Heart left ventricle (tissue), 16 donors: Measurements from ENCODE around the gene EIF2B5. TPM values are rescaled to one million over a fixed set of nuclear protein-coding genes. Genes with fewer than 3 reads are reported as not detected.

Source experiments
- ATAC-seq, 4 donors: fragments of 200-7000 bp; cut with Tn5 transposase; one replicate each; pipeline ENCODE4 v1.9.1; 2020 to 2022; ENCODE audit warnings: moderate library complexity in 4 of 4, mild to moderate bottlenecking in 3 of 4, moderate number of reproducible peaks in 1 of 4
- DNase-seq, 5 donors: peaks; one replicate each; pipeline ENCODE4 v3.0.0-alpha.2; 2020
- H3K27ac ChIP-seq, 12 donors: fragments of 200-600 bp; sonication (generic) in 4 of 12; one replicate each; pipeline versions ENCODE4 v1.5.0 to v1.8.0; 2016 to 2022; ENCODE audit warnings: mild to moderate bottlenecking in 2 of 12
- H3K27me3 ChIP-seq, 9 donors: fragments of 200-600 bp; sonication (generic) in 2 of 9; one replicate each; pipeline versions ENCODE4 v1.5.1 to v1.8.0; 2016 to 2022; ENCODE audit warnings: mild to moderate bottlenecking in 3 of 9
- H3K36me3 ChIP-seq, 9 donors: fragments of 200-600 bp; sonication (generic) in 2 of 9; one replicate each; pipeline versions ENCODE4 v1.5.0 to v1.8.0; 2018 to 2022; ENCODE audit warnings: mild to moderate bottlenecking in 2 of 9
- H3K4me1 ChIP-seq, 12 donors: fragments of 200-600 bp; sonication (generic) in 4 of 12; one replicate each; pipeline versions ENCODE4 v1.5.0 to v1.8.0; 2016 to 2022; ENCODE audit warnings: mild to moderate bottlenecking in 3 of 12
- H3K4me3 ChIP-seq, 12 donors: fragments of 200-600 bp; sonication (generic) in 4 of 12; one replicate each; pipeline versions ENCODE4 v1.5.0 to v1.8.0; 2017 to 2022; ENCODE audit warnings: mild to moderate bottlenecking in 9 of 12, moderate library complexity in 4 of 12
- H3K9me3 ChIP-seq, 12 donors: fragments of 200-600 bp; sonication (generic) in 4 of 12; one replicate each; pipeline versions ENCODE4 v1.5.0 to v1.8.0; 2016 to 2022; ENCODE audit warnings: mild to moderate bottlenecking in 1 of 12
- POLR2A ChIP-seq, 2 donors: fragments of 450-650 bp; IDR thresholded peaks; one replicate each; pipeline ENCODE4 v1.6.1; 2017; ENCODE audit warnings: antibody characterized with exemption in 2 of 2, mild to moderate bottlenecking in 2 of 2, moderate library complexity in 2 of 2
- WGBS, 4 donors: extraction: QIAGEN DNeasy Blood & Tissue Kit in 2 of 4; methylation state at CpG; one replicate each; pipeline versions ENCODE4 v1.1.5 to v1.1.7; 2013 to 2018; 5-methylcytosine and 5-hydroxymethylcytosine counted together
- intact Hi-C, 10 donors: fragments of 100-400 bp; cut with DNase I; formaldehyde crosslinking; loops; one replicate each; pipeline versions ENCODE4 v1.11.1 to v1.14.2; 2022
- polyA plus RNA-seq, 2 donors: library from polyadenylated mRNA; stranded (reverse); fragments of 200-250 nt; gene quantifications; one replicate each; pipeline ENCODE4 v1.2.3, GENCODE V29; 2013
- total RNA-seq, 9 donors: library from RNA; depleted of rRNA in 2 of 9; stranded (reverse); fragments of >200 nt in 2 of 9; fragmentation: NEBNext Ultra II Directional in 3 of 9; extraction: Animal tissue kit (Norgen Biotek cat#: 25700) in 3 of 9; gene quantifications; one replicate each; pipeline versions ENCODE4 v1.1.0 to v1.2.4, GENCODE V29; 2016 to 2023
- TF ChIP-seq, protein P1 (sequence below), 12 donors: fragments of 200-600 bp; sonication (generic) in 4 of 12; IDR thresholded peaks; one replicate each; pipeline versions ENCODE4 v1.5.0 to v1.8.0; 2018 to 2022; ENCODE audit warnings: antibody characterized with exemption in 12 of 12, mild to moderate bottlenecking in 5 of 12
- donor health status: ischemic (EF 13 %, LVEDD 7.1; RV severe dilation, severe dysfunction).
- donor health status: healthy with polysubstance abuse.
- donor health status: DM: no; HTN: yes; CAD: no.
- donor health status: DM: no; HTN: no; CAD: no.
- donor health status: ischemic (EF 25% LVEDD 6.9; RV normal size, moderate dysfunction).
- donor health status: ischemic (EF 25% LVEDD 5.7; RV mildly dilated, moderate dysfunction).
- donor health status: healthy.
- donor health status: DM: yes; HTN: yes; CAD: no.
- donor health status: ischemic (EF 35%, LVEDD 5.7; RV mildly dilated, moderate dysfunction).
- donor health status: nonischemic (EF 11% LVEDD 7.7; RV severe dilation, severe dysfunction).
- donor health status: DM: yes; HTN: yes; CAD: no.
- donor health status: PGD.
- donor health status: ischemic (EF 29% LVEDD 5.4; RV normal size, mild dysfunction).
- donor health status: nonischemic (EF 23%, LVEDD 6.1; RV moderate dilation, normal function).

EIF2B5 gene
- total and polyA plus RNA-seq, 11 donors, result 24.5 to 58.2 (median 30.9) TPM

DNA sequence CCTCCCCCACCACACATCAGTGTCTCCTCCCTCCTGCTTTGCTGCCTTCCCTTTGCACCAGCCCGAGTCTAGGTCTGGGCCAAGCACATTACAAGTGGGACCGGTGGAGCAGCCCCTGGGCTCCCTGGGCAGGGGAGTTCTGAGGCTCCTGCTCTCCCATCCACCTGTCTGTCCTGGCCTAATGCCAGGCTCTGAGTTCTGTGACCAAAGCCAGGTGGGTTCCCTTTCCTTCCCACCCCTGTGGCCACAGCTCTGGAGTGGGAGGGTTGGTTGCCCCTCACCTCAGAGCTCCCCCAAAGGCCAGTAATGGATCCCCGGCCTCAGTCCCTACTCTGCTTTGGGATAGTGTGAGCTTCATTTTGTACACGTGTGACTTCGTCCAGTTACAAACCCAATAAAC lies 48.5 kb downstream of the EIF2B5 start:
- H3K36me3 ChIP-seq, result peaks cover 11 to 79% (median 71%) of the 10 kb centered on the region in 9 donors
- no peak for DNase-seq
- ATAC-seq, result no peak
- H3K9me3 ChIP-seq, result no peaks in the 10 kb centered on the region
- no peaks in the 10 kb centered on the region for H3K27me3 ChIP-seq
- intact Hi-C loops, result loop anchor here in 3 of 10 donors (5.0 to 10.0 kb wide), 3 partner anchors 41 to 131 kb away; partner anchors contain the start of genes EIF4G1 (in 2 of the 3) and EIF2B5 (in 1 of the 3)
- no peak overlapping the region for H3K4me3 ChIP-seq
- WGBS, 4 donors, result 78 to 84% (median 82%) methylated on average over 3 to 5 of the region's 5 CpGs
- peaks cover 0 to 47% (median 24%) of the 10 kb centered on the region in 12 donors for H3K4me1 ChIP-seq
- TF ChIP-seq, protein P1, sequence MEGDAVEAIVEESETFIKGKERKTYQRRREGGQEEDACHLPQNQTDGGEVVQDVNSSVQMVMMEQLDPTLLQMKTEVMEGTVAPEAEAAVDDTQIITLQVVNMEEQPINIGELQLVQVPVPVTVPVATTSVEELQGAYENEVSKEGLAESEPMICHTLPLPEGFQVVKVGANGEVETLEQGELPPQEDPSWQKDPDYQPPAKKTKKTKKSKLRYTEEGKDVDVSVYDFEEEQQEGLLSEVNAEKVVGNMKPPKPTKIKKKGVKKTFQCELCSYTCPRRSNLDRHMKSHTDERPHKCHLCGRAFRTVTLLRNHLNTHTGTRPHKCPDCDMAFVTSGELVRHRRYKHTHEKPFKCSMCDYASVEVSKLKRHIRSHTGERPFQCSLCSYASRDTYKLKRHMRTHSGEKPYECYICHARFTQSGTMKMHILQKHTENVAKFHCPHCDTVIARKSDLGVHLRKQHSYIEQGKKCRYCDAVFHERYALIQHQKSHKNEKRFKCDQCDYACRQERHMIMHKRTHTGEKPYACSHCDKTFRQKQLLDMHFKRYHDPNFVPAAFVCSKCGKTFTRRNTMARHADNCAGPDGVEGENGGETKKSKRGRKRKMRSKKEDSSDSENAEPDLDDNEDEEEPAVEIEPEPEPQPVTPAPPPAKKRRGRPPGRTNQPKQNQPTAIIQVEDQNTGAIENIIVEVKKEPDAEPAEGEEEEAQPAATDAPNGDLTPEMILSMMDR (IDR thresholded peaks at IDR 0.05), result no peak
- no peak for TF ChIP-seq POLR2A (IDR thresholded peaks at IDR 0.05)
- no peak overlapping the region for H3K27ac ChIP-seq

DNA sequence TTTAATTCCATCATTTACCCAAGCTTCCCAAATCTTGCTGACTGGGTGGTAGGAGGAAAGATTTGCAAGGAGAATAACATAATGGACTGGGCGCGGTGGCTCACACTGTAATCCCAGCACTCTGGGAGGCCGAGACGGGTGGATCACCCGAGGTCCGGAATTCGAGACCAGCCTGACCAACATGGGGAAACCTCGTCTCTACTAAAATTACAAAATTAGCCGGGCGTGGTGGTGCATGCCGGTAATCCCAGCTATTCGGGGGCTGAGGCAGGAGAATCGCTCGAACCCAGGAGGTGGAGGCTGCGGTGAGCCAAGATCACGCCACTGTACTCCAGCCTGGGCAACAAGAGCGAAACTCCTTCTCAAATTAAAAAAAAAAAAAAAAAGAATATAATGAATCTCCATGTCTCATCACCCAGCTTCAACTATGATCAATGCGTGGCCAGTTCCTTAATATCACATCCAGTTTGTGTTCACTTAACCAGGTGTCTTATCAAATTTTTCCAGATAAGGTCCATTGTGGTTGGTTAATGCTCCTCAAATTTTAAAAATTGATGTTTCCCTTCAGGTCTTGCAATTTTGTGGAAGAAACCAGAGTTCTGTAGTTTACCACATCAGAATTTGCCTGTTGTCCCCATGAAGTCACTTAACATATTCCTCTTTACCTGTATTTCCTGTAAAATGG lies 49.5 kb downstream of the EIF2B5 start:
- peaks cover 0 to 36% (median 24%) of the 10 kb centered on the region in 12 donors for H3K4me1 ChIP-seq
- peaks cover 11 to 79% (median 71%) of the 10 kb centered on the region in 9 donors for H3K36me3 ChIP-seq
- no peak for ATAC-seq
- intact Hi-C loops, result loop anchor here in 8 of 10 donors (1.0 to 10.0 kb wide), 10 partner anchors 7 to 130 kb away; partner anchors contain the start of genes EEF1AKMT4 (in 4 of the 8), EIF2B5 (in 4 of the 8), ALG3 (in 3 of the 8) and EIF4G1 (in 2 of the 8)
- H3K27ac ChIP-seq, result peak overlapping the region in 11 of 12 donors; percentile 88 to 96 (median 92)
- no peaks in the 10 kb centered on the region for H3K9me3 ChIP-seq
- no peak for TF ChIP-seq POLR2A (IDR thresholded peaks at IDR 0.05)
- TF ChIP-seq, protein P1 (IDR thresholded peaks at IDR 0.05), result no peak
- DNase-seq, result no peak
- peak overlapping the region in 1 of 12 donors; percentile 92 for H3K4me3 ChIP-seq
- H3K27me3 ChIP-seq, result no peaks in the 10 kb centered on the region
- WGBS, 4 donors, result 92 to 96% (median 95%) methylated on average over 18 of the region's 18 CpGs

DNA sequence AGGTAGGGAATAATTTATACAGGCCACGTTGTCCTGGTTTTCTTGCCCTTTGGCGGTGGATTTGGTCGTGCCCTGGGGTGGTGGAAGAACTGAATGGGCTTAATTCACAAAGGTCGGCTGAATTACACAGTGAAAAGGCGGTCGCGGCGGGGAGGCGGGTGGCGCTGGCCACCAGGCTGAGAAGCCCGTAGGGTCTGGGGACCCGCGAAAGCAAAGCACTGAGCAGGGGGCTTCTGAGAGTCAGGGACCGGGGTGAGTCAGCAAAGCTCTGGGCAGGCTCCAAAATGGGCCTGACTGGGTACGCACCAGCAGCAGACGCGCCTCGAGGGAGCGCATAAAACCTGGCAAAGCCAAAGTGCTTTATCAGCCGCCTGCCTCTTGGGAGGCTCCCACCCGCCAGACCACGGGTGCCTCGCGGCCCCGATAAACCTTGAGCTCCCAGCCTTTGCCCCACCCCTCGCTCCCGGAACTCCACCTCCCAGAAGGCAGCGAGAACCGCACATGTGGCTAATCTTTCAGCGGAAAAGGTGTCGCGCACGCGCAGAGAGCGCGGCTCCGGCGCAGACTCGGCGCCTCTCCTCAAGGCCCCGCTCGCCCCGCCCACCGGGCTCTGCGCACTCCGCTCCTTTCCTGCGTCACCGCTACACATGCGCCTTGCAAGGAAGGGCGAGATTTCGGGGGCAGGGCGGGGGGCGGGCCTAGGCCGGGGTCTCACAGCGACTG lies 50.5 kb downstream of the EIF2B5 start:
- WGBS, 4 donors, result 2 to 4% (median 2%) methylated on average over 22 to 55 of the region's 55 CpGs
- peak; percentile 98 for ATAC-seq
- Histone ChIP-seq H3K36me3 (peaks cover 11 to 79% (median 70%) of the 10 kb centered on the region in 9 donors), H3K27me3 (no peaks in the 10 kb centered on the region), H3K4me3 (peak overlapping the region; percentile 55 to 99 (median 92)), H3K4me1 (peaks cover 0 to 33% (median 24%) of the 10 kb centered on the region in 12 donors), H3K27ac (peak overlapping the region; percentile 52 to 96 (median 92)), H3K9me3 (no peaks in the 10 kb centered on the region)
- DNase-seq, result peak; percentile 99 to 100 (median 100)
- TF ChIP-seq, protein P1 (IDR thresholded peaks at IDR 0.05), result no peak
- peak in 1 of 2 donors; percentile 73 for TF ChIP-seq POLR2A (IDR thresholded peaks at IDR 0.05)
- intact Hi-C loops, result loop anchor here in 8 of 10 donors (1.0 to 10.0 kb wide), 12 partner anchors 8 to 129 kb away; partner anchors contain the start of genes EEF1AKMT4 (in 5 of the 8), EIF2B5 (in 5 of the 8), ALG3 (in 4 of the 8) and EIF4G1 (in 2 of the 8)
